IgD-negative memory B cell (primary cell): ENCODE results near the gene LIMK2. TPM values are rescaled to one million over a fixed set of nuclear protein-coding genes. Genes with fewer than 3 reads are reported as not detected.
A peak's percentile ranks its signal among the peaks of the same experiment; 100 is the strongest.

Source experiments
- H3K27ac Mint-ChIP-seq, 3 donors: one replicate each; pipeline ENCODE4 v1.8.0; 2020 to 2022; ENCODE audit warnings: mild to moderate bottlenecking in 3 of 3, mixed read lengths in 3 of 3, moderate library complexity in 1 of 3
- H3K27me3 Mint-ChIP-seq: one replicate; pipeline ENCODE4 v1.8.0; 2021; ENCODE audit warnings: mixed read lengths
- H3K36me3 Mint-ChIP-seq: one replicate; pipeline ENCODE4 v1.8.0; 2020; ENCODE audit warnings: mild to moderate bottlenecking, mixed read lengths
- H3K4me1 Mint-ChIP-seq, 3 donors: one replicate each; pipeline ENCODE4 v1.8.0; 2020 to 2022; ENCODE audit warnings: mixed read lengths in 3 of 3, mild to moderate bottlenecking in 1 of 3
- H3K4me3 Mint-ChIP-seq, 4 donors: one replicate each; pipeline ENCODE4 v1.8.0; 2020 to 2022; ENCODE audit warnings: mild to moderate bottlenecking in 4 of 4, mixed read lengths in 4 of 4, moderate library complexity in 3 of 4
- H3K9me3 Mint-ChIP-seq, 3 donors: one replicate each; pipeline ENCODE4 v1.8.0; 2020 to 2021; ENCODE audit warnings: mixed read lengths in 3 of 3, mild to moderate bottlenecking in 1 of 3
- polyA plus RNA-seq: library from polyadenylated mRNA; unstranded; fragments of 300-500 nt; fragmentation: Illumina TruSeq; gene quantifications from one replicate; pipeline ENCODE4 v1.2.3, GENCODE V29; 2021

Gene LIMK2
- polyA plus RNA-seq, 1 donor from 2014 or later: 9.1 TPM

GRCh38 chr22:31269892-31270579, 57.9 kb downstream of the LIMK2 start:
- Mint-ChIP-seq H3K27me3 (no peaks in the 10 kb centered on the region), H3K4me1 (no peaks in the 10 kb centered on the region), H3K27ac (no peak overlapping the region), H3K9me3 (no peaks in the 10 kb centered on the region), H3K4me3 (no peak overlapping the region), H3K36me3 (peaks cover 2% of the 10 kb centered on the region)

GRCh38 chr22:31271026-31271425, 58.9 kb downstream of the LIMK2 start:
- Mint-ChIP-seq H3K27ac (peak overlapping the region in 2 of 3 donors; percentile 8 to 91), H3K27me3 (no peaks in the 10 kb centered on the region), H3K9me3 (no peaks in the 10 kb centered on the region), H3K4me3 (no peak overlapping the region), H3K4me1 (no peaks in the 10 kb centered on the region), H3K36me3 (peaks cover 2% of the 10 kb centered on the region)

DNA sequence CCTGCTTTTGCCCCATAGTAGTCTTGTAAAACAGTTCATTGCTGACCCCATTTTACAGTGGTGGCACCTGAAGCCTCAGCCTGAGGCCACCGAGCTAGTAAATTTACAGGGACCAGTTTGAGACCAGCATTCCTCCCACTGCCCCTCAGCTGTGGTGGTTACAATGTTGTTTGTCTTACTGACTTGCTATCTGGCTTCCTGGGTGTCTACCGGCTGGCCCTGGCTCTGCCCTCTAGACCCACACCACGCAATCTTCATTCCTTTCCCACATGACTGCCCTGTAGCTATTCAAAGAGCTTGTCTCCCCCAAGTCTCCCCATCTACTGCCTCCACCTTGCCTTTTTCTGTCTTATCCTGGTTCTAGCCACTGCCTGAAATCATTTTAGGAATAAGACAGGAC, 59.4 kb downstream of the LIMK2 start:
- Mint-ChIP-seq H3K4me1 (no peaks in the 10 kb centered on the region), H3K4me3 (no peak overlapping the region), H3K9me3 (no peaks in the 10 kb centered on the region), H3K27ac (peak overlapping the region in 2 of 3 donors; percentile 8 to 91), H3K36me3 (peaks cover 2% of the 10 kb centered on the region), H3K27me3 (no peaks in the 10 kb centered on the region)

GRCh38 chr22:31272522-31273446, 60.7 kb downstream of the LIMK2 start:
- no peaks in the 10 kb centered on the region for H3K4me1 Mint-ChIP-seq
- H3K27ac Mint-ChIP-seq: peak overlapping the region; percentile 16 to 64 (median 47)
- no peaks in the 10 kb centered on the region for H3K27me3 Mint-ChIP-seq
- H3K4me3 Mint-ChIP-seq: no peak overlapping the region
- H3K36me3 Mint-ChIP-seq: peaks cover 2% of the 10 kb centered on the region
- no peaks in the 10 kb centered on the region for H3K9me3 Mint-ChIP-seq

DNA sequence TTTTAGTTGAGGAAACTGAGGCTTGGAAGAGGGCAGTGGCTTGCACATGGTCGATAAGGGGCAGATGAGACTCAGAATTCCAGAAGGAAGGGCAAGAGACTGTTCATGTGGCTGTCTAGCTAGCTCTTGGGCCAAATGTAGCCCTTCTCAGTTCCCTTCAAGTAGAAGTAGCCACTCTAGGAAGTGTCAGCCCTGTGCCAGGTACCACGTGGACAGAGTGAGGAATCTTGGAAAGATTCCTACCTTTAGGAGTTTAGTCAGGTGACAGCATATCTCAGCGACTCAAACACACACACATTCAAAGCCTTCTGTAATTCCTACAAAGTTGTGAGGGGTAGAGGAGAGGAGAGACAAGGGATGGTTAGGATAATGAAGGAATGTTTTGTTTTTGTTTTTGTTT, 61.9 kb downstream of the LIMK2 start:
- Mint-ChIP-seq H3K9me3 (no peaks in the 10 kb centered on the region), H3K27ac (no peak overlapping the region), H3K27me3 (no peaks in the 10 kb centered on the region), H3K4me3 (no peak overlapping the region), H3K36me3 (peaks cover 2% of the 10 kb centered on the region), H3K4me1 (peaks cover 0 to 3% (median 0%) of the 10 kb centered on the region in 3 donors)

DNA sequence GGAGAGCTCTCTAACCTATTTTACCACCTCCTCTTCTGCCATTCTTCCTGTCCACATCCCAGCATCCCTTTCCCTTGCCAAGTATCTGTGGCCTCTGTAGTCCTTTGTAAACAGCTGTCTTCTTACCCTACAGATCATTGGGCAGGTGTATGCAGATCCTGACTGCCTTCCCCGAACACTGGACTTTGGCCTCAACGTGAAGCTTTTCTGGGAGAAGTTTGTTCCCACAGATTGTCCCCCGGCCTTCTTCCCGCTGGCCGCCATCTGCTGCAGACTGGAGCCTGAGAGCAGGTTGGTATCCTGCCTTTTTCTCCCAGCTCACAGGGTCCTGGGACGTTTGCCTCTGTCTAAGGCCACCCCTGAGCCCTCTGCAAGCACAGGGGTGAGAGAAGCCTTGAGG, 62.9 kb downstream of the LIMK2 start:
- peaks cover 2% of the 10 kb centered on the region for H3K36me3 Mint-ChIP-seq
- H3K27me3 Mint-ChIP-seq: no peaks in the 10 kb centered on the region
- no peak overlapping the region for H3K4me3 Mint-ChIP-seq
- H3K27ac Mint-ChIP-seq: peak overlapping the region in 2 of 3 donors; percentile 68 to 75
- peaks cover 0 to 3% (median 3%) of the 10 kb centered on the region in 3 donors for H3K4me1 Mint-ChIP-seq
- H3K9me3 Mint-ChIP-seq: no peaks in the 10 kb centered on the region

DNA sequence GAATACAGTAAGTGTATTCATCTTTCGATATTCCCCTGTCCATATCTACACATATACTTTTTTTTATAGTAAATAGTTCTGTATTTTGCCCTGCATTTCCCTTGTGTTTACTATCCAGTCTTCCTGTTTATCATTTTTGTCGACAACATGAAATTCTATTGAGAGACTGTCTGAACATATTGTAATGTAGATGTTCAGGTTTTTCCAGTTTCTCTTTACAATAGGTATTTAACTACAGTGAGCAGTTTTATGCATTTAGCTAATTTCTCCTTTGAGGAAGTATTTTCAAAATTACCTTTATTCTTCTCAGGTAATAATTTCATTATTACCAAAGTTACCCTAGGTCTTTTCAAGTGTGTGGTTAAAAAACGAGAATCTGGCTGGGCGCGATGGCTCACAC, 63.5 kb downstream of the LIMK2 start:
- Mint-ChIP-seq H3K4me3 (no peak overlapping the region), H3K27me3 (no peaks in the 10 kb centered on the region), H3K9me3 (no peaks in the 10 kb centered on the region), H3K4me1 (peaks cover 0 to 6% (median 3%) of the 10 kb centered on the region in 3 donors), H3K36me3 (peaks cover 4% of the 10 kb centered on the region), H3K27ac (peak overlapping the region in 1 of 3 donors; percentile 68)

GRCh38 chr22:31276426-31277167, 64.5 kb downstream of the LIMK2 start:
- no peaks in the 10 kb centered on the region for H3K27me3 Mint-ChIP-seq
- H3K27ac Mint-ChIP-seq: no peak overlapping the region
- peaks cover 0 to 6% (median 3%) of the 10 kb centered on the region in 3 donors for H3K4me1 Mint-ChIP-seq
- H3K9me3 Mint-ChIP-seq: no peaks in the 10 kb centered on the region
- H3K4me3 Mint-ChIP-seq: no peak overlapping the region
- H3K36me3 Mint-ChIP-seq: peaks cover 4% of the 10 kb centered on the region

DNA sequence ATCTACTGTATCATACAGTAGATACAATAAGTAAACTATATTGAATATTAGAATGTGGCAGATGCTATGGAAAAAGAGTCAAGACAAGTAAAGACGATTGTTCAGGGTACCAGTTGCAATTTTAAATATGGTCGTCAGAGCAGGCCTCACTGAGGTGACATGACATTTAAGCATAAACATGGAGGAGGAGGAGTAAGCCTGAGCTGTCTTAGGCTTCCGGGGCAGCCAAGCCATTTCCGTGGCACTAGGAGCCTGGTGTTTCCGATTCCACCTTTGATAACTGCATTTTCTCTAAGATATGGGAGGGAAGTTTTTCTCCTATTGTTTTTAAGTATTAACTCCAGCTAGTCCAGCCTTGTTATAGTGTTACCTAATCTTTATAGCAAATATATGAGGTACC, 65.6 kb downstream of the LIMK2 start:
- no peak overlapping the region for H3K4me3 Mint-ChIP-seq
- peak overlapping the region; percentile 45 to 63 (median 51) for H3K27ac Mint-ChIP-seq
- peaks cover 4% of the 10 kb centered on the region for H3K36me3 Mint-ChIP-seq
- no peaks in the 10 kb centered on the region for H3K9me3 Mint-ChIP-seq
- peaks cover 0 to 8% (median 4%) of the 10 kb centered on the region in 3 donors for H3K4me1 Mint-ChIP-seq
- H3K27me3 Mint-ChIP-seq: no peaks in the 10 kb centered on the region

DNA sequence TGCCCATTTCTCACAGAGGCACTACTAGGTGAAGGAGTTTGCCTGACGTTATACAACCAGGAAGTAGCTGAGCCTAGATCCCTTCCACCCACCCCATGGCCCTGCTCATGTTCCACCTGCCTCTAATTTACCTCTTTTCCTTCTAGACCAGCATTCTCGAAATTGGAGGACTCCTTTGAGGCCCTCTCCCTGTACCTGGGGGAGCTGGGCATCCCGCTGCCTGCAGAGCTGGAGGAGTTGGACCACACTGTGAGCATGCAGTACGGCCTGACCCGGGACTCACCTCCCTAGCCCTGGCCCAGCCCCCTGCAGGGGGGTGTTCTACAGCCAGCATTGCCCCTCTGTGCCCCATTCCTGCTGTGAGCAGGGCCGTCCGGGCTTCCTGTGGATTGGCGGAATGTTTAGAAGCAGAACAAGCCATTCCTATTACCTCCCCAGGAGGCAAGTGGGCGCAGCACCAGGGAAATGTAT, 66.1 kb downstream of the LIMK2 start:
- no peaks in the 10 kb centered on the region for H3K27me3 Mint-ChIP-seq
- H3K36me3 Mint-ChIP-seq: peaks cover 6% of the 10 kb centered on the region
- no peaks in the 10 kb centered on the region for H3K9me3 Mint-ChIP-seq
- H3K27ac Mint-ChIP-seq: peak overlapping the region; percentile 19 to 63 (median 63)
- peak overlapping the region in 1 of 4 donors; percentile 43 for H3K4me3 Mint-ChIP-seq
- peaks cover 0 to 8% (median 4%) of the 10 kb centered on the region in 3 donors for H3K4me1 Mint-ChIP-seq

DNA sequence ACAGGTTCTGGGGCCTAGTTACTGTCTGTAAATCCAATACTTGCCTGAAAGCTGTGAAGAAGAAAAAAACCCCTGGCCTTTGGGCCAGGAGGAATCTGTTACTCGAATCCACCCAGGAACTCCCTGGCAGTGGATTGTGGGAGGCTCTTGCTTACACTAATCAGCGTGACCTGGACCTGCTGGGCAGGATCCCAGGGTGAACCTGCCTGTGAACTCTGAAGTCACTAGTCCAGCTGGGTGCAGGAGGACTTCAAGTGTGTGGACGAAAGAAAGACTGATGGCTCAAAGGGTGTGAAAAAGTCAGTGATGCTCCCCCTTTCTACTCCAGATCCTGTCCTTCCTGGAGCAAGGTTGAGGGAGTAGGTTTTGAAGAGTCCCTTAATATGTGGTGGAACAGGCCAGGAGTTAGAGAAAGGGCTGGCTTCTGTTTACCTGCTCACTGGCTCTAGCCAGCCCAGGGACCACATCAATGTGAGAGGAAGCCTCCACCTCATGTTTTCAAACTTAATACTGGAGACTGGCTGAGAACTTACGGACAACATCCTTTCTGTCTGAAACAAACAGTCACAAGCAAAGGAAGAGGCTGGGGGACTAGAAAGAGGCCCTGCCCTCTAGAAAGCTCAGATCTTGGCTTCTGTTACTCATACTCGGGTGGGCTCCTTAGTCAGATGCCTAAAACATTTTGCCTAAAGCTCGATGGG, 66.7 kb downstream of the LIMK2 start:
- H3K27ac Mint-ChIP-seq: peak overlapping the region; percentile 19 to 87 (median 63)
- no peaks in the 10 kb centered on the region for H3K9me3 Mint-ChIP-seq
- H3K36me3 Mint-ChIP-seq: peaks cover 6% of the 10 kb centered on the region
- H3K4me3 Mint-ChIP-seq: peak overlapping the region in 1 of 4 donors; percentile 43
- H3K27me3 Mint-ChIP-seq: no peaks in the 10 kb centered on the region
- peaks cover 0 to 8% (median 4%) of the 10 kb centered on the region in 3 donors for H3K4me1 Mint-ChIP-seq

DNA sequence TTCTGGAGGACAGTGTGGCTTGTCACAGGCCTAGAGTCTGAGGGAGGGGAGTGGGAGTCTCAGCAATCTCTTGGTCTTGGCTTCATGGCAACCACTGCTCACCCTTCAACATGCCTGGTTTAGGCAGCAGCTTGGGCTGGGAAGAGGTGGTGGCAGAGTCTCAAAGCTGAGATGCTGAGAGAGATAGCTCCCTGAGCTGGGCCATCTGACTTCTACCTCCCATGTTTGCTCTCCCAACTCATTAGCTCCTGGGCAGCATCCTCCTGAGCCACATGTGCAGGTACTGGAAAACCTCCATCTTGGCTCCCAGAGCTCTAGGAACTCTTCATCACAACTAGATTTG, 67.2 kb downstream of the LIMK2 start:
- Mint-ChIP-seq H3K4me1 (peaks cover 0 to 8% (median 4%) of the 10 kb centered on the region in 3 donors), H3K27ac (peak overlapping the region in 1 of 3 donors; percentile 87), H3K9me3 (no peaks in the 10 kb centered on the region), H3K36me3 (peaks cover 4% of the 10 kb centered on the region), H3K4me3 (no peak overlapping the region), H3K27me3 (no peaks in the 10 kb centered on the region)

DNA sequence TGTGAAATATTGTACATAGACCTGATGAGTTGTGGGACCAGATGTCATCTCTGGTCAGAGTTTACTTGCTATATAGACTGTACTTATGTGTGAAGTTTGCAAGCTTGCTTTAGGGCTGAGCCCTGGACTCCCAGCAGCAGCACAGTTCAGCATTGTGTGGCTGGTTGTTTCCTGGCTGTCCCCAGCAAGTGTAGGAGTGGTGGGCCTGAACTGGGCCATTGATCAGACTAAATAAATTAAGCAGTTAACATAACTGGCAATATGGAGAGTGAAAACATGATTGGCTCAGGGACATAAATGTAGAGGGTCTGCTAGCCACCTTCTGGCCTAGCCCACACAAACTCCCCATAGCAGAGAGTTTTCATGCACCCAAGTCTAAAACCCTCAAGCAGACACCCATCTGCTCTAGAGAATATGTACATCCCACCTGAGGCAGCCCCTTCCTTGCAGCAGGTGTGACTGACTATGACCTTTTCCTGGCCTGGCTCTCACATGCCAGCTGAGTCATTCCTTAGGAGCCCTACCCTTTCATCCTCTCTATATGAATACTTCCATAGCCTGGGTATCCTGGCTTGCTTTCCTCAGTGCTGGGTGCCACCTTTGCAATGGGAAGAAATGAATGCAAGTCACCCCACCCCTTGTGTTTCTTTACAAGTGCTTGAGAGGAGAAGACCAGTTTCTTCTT, 67.9 kb downstream of the LIMK2 start:
- Mint-ChIP-seq H3K36me3 (peaks cover 4% of the 10 kb centered on the region), H3K4me3 (no peak overlapping the region), H3K9me3 (no peaks in the 10 kb centered on the region), H3K27me3 (no peaks in the 10 kb centered on the region), H3K4me1 (peaks cover under 1 to 8% (median 5%) of the 10 kb centered on the region in 3 donors), H3K27ac (peak overlapping the region; percentile 4 to 72 (median 4))

DNA sequence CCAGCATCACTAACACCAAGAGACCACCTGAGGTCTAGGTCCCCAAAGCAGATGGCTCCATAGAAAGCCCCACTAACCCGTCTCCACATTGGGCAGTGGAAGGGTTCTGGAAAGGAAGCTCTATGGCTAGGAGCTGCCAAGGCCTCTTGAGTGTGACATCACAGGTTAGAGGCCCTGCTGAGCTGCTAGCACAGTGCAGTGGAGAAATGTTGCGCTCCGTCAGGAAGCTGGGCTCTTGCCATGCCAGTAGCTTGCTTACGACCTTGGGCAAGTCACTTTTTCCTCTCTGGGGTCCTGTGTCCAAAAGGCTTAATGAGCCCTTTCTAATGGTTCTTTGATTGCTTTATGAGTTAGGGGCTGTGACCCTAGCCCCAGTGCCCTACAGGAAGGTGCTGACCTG, 69.6 kb downstream of the LIMK2 start:
- H3K4me1 Mint-ChIP-seq: peaks cover 16 to 23% (median 17%) of the 10 kb centered on the region in 3 donors
- H3K36me3 Mint-ChIP-seq: peaks cover 6% of the 10 kb centered on the region
- H3K9me3 Mint-ChIP-seq: no peaks in the 10 kb centered on the region
- no peak overlapping the region for H3K4me3 Mint-ChIP-seq
- peak overlapping the region in 1 of 3 donors; percentile 53 for H3K27ac Mint-ChIP-seq
- no peaks in the 10 kb centered on the region for H3K27me3 Mint-ChIP-seq
